Fibroblast of pulmonary artery (primary cell): ENCODE measurements around the gene GNB5.

Experiments used
- DNase-seq: peaks from one replicate; pipeline ENCODE4 v3.0.0-alpha.2; 2010; ENCODE audit warnings: low read depth
- H3K4me3 ChIP-seq: replicated peaks from 2 replicates; pipeline ENCODE4 v1.5.1; 2011; ENCODE audit warnings: low read depth, mild to moderate bottlenecking, control low read depth, low read length, moderate library complexity
- TF ChIP-seq, protein P1 (sequence below): IDR thresholded peaks from 2 replicates; pipeline ENCODE4 v1.5.1; 2011; ENCODE audit warnings: mild to moderate bottlenecking, control low read depth, low read length, inconsistent platforms; ENCODE audit errors: missing control alignments

The GNB5 gene

DNA sequence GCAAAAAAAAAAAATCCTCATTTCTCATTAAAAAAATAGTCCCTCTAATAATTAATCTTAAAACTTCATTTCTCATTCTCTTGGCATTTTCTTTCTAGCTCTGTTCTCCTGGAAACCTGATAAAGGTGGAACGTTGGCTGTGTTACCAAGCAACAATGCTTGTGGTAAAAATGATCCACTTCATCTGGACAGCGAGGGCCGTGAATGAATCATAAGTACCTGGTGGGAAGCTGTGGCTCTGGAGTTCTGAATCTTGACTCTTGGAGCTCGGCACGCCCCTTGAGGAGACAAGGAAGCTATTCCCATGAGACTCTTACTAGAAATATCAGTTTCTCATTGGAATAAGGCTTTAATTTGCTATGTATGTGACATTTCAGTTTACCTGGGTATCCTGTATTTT, 111.2 kb downstream of the GNB5 start:
- DNase-seq: peak; percentile 31
- TF ChIP-seq, protein P1, sequence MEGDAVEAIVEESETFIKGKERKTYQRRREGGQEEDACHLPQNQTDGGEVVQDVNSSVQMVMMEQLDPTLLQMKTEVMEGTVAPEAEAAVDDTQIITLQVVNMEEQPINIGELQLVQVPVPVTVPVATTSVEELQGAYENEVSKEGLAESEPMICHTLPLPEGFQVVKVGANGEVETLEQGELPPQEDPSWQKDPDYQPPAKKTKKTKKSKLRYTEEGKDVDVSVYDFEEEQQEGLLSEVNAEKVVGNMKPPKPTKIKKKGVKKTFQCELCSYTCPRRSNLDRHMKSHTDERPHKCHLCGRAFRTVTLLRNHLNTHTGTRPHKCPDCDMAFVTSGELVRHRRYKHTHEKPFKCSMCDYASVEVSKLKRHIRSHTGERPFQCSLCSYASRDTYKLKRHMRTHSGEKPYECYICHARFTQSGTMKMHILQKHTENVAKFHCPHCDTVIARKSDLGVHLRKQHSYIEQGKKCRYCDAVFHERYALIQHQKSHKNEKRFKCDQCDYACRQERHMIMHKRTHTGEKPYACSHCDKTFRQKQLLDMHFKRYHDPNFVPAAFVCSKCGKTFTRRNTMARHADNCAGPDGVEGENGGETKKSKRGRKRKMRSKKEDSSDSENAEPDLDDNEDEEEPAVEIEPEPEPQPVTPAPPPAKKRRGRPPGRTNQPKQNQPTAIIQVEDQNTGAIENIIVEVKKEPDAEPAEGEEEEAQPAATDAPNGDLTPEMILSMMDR: no peak
- no peak overlapping the region for H3K4me3 ChIP-seq

DNA sequence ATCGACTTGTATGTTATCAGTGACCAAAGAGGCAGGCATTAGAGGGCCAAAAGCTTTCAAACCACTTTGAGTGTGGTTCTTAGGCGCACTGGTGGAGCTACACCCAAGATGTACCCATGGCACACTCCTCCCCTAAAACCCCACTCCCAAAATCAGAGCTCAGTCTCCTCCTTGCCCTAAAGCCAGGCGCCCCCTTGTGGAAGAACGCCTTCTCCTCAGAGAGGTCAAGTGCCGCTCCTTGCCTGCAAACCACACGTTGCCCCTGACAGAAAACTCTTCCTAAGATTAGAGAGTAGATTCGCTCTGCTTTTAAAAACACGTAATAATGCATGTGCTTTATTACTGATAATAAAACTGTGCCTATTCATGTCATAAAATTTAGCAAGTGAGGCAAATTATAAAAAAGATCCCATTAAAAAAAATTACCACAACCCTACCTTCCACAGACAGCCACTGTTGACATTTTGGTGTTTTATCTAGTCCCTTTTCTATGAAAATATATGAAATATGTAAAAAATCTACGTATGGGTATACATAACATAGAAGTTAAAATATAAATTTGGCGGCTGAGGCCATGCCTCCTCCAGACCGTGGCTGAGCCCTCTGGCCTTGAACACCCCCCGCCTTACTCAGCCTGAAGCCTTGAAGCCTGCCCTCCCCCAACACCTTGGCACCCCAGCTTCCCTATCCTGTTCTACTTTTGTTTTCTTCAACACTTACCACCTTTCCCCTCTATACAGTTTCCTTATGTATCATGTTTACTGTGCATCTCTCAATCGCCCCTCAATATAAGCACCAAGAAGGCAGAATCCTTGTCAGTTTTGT, 112.1 kb downstream of the GNB5 start:
- TF ChIP-seq, protein P1: peak; percentile 88
- peak; percentile 73 for DNase-seq
- no peak overlapping the region for H3K4me3 ChIP-seq

DNA sequence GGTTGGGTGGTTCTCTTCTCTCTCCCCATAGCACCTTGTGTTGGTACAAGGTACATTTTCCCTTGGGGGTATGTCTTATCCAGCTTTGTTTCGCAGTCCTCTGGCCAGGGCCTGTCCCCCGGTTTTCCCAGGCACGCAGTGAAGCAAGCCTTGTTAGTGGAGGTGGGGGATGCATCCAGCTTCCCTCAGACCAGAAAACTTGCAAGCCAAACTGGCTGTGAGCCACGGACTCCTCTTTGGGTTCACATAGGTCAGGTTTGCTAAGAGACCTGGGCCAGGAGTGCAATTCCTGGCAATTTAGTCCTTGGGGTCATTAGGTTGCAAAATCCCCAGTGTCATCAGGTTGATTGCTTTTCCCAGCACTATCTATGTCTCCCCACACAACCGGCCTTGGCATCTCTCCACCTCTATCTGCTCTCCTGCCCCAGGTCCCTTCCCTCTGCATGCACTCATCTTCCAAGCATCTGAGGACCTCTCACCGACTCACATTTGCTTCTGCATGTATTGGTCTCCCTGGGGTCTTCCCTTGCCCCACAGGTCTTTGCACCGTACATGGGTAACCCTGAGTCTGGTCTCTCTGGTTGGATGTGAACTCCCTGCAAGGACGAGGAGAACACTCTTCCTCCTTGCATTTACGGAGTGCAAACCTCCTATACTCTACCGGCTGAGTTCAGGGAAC, 112.9 kb downstream of the GNB5 start:
- no peak for DNase-seq
- no peak overlapping the region for H3K4me3 ChIP-seq
- TF ChIP-seq, protein P1: no peak

DNA sequence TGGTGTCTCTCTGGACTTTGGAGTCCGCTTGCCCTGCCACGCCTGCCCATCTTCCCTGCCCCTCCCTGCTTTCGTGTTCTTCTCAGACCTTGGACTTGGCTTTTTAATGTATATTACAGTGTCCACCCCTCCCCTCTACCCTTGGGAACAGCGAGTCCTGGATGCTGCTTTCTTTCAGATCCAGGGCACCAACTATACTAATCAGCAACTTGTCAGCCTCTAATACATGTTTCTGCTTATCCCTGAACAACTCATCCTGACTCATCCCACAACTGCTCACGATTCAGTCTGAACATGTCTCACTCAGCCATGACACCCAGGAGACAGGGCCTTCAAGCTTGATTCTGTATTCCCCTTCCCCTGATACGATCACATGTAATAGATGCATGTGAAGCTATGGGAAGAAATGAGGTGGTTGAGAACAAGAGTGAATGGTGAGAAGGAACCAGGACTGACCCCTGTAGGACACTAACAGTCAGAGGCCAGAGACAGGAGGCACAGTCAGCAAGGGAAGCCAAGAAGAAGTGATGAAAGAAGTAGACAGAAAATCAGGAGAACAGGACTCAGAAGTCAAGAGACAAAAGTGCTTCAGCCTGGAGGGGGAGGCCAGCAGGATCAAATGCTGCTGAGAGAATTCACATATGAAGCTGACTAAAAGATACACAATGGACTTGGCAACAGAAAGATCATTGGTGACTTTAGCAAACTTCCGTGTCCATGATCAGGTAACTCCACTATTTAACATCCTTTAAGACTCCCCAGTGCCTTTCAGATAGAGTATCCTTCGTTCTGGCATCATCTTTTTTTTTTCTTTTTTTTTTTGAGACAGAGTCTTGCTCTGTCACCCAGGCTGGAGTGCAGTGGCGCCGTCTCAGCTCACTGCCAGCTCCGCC, 114.1 kb downstream of the GNB5 start:
- TF ChIP-seq, protein P1: peak; percentile 23
- peak; percentile 60 for DNase-seq
- H3K4me3 ChIP-seq: no peak overlapping the region

DNA sequence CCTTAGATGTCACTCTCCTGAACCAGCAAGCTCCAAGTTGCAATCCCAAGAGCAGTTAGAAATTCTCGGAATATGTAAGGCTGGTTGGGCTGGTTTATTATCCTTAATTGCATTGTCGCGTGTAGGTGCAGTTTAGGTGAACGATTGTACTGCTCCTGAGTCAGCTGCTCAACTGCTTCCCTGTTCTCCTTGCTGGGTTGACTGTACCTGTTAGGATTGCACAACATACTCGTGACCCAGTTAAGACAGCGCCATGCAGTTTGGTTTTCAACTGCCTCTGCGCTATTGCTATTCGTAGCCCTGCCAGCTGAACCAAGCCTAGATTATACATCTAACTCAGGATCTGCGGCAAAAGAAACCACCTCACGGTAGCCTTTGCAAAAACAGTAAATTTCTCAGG, 119.6 kb downstream of the GNB5 start:
- no peak overlapping the region for H3K4me3 ChIP-seq
- DNase-seq: no peak
- TF ChIP-seq, protein P1: no peak

DNA sequence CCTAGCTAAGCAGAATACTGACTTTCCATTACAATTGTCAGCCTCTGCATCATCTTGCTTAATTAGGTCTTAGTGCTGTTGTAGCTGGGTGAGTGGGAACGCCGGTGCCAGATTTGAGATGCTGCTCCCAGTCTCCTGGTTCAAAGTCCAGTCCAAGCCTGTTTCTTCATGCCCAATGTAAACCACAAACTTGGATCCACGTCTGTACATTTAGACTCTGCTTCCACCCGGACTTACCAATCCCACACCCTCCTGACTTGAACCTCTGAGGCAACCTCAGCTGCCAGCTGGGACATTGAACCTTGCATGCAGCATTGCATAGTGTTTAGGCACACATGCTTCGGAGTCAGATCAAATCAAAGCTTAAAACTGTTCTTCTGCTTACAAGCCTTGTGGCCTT, 121.6 kb downstream of the GNB5 start:
- DNase-seq: no peak
- TF ChIP-seq, protein P1: no peak
- H3K4me3 ChIP-seq: no peak overlapping the region
